IPS DF 4.7 (cell line): ENCODE results near the gene CHD2.
"Not testable (repeated sequence)": the region's sequence is repeated elsewhere in the genome, so short reads cannot be mapped to it uniquely, and the experiment has no call there.

Experiments
- DNase-seq: peaks from one replicate; pipeline ENCODE4 v3.0.0-alpha.2; 2013; ENCODE audit warnings: low spot score; ENCODE audit errors: extremely low read depth

CHD2 gene

DNA sequence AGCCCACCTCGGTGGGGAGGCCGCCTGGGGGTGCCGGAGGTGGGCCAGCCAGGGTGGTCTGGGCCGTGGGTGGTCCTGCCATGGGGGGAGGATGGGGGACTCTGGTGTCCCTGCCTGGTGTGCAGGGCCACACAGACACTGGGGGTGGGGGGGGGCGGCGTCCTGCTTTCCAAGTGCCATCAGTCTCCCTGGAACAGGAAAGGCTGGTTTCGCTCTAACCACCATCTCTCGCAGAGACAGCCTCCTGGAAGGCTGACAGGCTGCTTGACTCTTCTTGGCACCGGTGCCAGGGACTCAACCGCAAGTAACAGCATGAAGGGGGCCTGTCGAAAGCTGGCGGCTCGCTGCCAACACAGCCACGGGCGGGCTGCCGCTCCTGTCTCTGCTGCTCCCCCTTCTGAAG lies 148.6 kb downstream of the CHD2 start:
- no peak for DNase-seq

DNA sequence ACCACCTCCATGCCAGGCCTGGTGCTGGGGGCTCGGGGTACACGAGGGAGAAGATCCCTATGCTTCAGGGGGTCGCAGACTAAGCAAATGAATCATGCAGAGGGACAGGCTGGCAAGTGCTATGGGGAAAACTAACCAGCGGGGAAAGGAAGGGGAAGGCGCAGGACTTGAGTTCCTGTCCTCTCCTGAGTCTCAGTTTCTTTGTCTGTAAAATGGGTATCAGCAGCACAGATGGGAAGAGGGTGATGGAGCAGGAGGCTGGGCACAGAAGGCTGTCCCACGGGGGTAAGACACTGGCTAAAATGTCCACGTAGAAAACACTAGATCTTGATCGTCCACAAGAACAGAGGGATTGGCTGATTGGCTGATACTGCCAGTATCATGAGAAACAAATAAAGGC lies 149.1 kb downstream of the CHD2 start:
- DNase-seq, result no peak

DNA sequence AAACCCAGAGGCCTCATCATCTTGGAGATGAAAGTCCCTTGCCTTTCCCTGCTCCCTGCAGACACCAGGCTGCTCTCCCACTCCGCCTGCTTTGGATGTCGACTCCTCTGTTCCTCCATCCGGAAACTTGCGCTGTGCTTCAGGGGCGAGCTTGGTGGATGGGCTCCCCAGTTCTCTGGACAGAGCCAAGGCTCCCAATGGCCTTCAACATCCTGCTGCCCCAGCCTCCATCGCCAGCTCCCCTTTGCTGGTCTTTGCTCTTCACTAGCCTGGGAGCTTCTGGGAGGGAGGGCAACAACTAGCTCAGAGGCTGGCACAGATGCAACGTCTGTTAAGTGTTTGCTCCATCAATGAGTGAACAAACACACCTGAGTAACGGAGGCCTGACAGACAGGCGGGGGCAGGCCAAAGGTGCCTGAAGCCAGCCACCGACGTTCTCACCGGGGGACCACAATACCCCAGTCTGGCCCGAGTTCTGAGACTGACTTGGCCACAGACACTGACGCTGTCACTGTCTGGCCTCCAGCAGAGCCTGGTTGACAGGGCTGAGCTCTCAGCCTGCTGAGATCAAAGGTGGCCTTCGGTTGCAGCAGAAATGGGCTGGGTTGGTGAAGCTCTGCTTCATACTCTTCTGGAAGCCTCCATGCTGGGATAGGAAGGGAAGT lies 149.9 kb downstream of the CHD2 start:
- no peak for DNase-seq

DNA sequence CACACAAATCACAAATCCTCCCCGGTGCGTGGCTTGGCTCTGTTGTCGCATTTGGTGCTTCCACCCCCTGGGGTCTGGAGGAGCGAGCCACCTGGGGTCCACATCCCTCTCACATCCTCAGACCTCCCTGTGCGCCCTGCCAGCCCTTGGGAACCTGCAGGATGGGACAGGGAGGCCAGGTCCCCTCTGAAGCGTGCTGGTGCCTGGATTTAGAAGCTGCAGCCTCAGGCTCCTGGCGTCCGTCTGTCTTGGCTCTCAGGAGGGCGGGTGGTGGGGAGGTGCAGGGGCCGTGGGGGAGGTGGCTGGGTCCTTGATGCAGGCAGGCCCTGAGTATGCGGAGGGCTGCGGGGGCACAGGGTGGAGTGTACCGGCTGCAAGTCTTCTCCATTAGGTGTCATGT lies 150.5 kb downstream of the CHD2 start:
- DNase-seq, result no peak

DNA sequence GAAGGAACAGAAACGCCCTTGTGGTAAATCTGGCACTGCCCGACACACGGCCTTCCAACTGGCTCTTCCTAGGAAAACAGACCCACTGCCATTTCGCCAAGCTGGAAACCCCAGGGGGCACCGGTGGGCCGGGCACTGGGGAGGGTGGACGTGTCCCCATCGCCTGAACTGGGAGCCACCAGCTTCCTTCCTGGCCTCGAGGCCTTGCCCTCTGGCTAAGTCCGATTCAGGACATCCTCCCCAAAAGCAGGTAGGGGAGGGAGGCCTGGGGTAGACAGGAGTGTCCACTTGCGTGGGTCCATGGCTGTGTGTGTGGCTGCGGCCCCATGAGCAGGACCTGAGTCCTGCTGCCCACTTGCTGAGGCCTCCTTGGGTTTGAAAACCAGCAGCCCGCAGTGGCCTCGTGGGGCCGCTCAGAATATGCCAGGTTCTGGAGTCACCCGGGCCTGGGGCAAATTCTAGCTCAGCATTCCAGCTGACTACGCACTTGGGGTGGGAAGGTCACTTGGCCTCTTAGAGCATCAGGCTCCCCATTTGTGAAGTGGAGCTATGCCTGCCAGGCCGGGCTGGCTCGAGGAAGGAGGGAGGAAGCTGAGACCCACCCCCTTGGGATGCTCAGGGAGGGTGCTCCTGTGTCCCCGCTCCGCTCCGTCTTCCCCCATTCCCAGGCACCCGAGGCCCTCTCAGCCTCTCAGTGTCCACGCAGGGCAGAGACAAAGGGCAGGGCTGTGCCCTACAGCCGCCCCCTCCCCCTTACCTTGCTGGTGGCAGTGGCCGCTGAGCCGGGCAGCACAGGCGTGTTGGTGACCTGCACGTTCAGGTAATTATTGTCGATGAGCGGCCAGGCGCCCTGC lies 151.3 kb downstream of the CHD2 start:
- no peak for DNase-seq

DNA sequence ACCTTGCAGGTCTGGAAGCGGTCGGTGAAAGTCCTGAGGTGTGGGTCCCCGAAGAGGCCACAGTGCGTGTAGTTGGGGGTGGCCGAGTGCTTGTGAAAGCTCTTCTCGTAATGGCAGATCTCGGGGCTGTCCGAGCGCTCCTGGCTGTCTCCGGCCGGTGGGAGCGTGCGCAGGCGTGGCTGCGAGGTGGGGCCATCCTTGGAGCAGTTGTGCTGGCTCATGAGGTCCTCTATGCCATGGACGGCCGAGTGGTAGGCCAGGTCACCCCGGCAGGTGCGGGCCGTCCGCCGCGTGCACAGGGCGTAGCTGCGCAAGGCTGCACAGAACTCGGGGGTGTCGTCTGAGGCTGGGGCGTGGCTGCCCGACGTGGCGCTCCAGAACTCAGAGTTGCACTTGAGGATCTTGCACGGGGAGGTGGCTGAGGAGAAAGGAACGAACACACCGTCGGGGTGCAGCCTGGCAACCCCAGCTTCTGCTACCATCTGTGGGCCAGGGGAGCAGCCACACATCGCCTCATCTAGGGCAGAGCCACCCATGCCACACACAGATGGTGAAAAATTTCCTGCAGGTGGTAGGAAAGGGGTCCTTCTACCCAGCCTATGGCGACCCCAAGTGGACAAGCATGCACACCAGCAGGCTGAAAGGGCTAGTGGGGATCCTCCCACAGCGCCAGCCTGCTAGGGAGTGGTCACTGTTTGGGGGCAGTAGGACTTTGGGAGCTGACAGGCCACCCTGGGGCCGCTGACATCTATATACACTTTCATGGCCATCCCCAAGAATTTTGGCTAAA lies 152.2 kb downstream of the CHD2 start:
- no peak for DNase-seq

DNA sequence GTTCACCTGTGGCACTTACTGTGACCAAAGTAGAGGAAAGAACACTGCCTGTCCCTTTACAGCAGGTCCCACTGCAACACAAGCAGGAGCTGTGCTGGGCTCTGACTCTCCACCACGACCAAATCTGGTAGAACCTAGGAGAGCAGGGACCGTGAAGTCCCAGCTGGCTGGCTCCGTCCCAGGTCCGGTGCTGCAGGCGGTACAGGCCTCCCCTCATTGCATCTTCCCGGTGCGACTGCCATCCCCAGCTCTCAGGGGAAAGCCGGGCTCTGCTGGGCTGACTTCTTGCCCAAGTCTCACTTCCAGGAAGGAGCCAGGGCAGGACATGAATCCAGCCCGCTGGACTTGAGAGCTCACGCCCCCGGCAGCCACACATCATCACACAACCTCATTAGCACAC lies 155.1 kb downstream of the CHD2 start:
- DNase-seq, result no peak

DNA sequence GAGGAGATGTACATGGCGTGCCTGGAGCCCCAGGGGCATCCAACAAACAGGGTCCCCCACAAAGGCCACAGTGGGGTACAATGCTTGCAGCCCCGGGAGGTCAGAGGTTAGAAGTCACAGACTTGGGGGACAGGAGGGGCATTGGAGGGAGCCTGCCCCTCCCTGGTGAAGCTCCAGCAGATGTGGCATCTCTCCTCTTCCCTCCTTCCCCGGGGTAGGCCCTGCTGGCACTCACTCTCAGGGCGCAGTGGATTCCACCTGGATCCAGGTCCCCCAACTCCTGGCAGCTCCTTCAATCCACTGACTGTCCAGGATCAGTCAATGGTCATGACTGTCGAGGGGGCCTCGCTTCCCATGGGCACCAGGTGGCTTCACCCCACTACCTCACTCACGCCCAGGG lies 156.7 kb downstream of the CHD2 start:
- DNase-seq, result no peak

DNA sequence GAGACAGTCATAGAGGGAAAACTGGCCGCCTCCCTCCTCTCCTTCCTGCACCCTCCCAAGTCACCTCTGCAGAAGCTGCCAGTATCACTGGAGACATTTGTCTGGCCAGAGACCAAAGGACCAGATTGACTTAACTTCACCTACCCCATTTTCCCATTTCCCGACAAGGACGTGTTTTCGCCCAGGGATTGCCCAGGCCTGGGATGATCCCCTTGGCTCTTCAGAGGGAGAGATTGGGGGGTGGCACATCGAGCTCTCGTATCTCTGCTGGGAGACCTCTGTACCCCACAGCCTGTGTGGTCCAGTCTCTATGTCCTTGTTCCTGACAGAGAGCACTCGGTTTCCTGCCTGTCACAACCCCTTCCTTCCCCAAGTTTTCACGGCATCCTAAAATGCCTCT lies 157.5 kb downstream of the CHD2 start:
- DNase-seq, result no peak

DNA sequence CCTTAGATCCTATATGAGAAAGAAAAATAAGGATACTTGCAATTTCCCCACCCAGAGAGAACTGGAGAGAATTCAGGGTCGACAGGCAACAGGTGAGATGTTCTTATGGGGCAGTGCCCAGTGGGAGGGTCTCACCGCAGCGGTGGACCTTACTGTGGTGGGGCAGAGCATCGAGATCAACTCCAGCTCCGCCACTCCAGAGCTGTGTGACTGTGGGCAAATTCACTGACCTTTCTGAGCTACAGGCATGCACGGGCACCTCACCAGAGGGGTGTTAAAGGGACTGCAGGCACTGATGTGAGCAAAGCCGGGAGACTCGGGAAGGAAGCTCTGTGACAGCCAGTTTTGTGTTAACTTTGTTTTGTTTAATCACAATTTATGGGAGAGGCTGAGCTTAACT lies 158.0 kb downstream of the CHD2 start:
- DNase-seq, result no peak

DNA sequence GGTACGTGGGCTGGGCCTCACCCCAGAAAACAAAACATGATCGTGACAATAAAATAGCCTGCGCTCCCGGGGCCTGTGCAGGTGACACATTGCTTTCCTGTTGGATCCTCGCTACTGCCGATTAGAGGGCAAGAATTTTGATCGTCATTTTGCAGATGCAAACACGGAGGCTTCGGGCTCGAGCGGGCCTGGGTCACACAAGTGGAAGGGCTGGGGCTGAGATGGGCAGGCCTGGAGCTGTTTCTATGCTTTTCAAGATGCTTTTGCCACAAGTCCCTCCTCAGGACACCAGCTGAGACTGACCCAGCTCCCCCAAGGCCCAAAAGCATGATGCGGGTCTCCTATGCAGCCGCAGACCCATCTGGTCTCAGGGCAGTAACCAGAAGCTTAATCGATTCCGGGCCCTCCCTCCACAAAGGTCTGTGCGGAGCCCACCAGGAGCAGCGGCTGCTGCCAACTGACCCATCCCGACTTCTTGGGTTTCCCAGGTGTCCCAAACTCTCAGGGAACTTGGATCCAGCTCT lies 158.8 kb downstream of the CHD2 start:
- no peak for DNase-seq

DNA sequence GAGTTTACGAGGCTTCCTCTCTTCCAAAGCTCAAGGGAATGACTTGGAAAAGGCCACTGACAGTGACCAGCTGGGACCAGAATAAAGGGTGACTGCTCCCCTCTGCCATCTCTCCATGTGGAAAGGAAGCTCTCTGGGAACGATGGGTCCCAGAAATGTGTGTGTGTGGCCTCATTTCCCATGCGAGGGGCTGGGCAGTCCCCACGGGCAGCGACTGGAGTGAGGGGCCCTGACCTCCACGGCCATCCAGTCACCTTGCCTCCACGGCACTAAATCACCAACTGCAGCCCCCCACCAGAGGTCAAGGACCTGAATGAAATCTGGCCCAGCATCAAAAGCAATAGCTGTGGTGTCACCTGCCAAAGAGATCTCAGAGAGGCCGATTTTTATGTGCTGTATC lies 159.3 kb downstream of the CHD2 start:
- no peak for DNase-seq

DNA sequence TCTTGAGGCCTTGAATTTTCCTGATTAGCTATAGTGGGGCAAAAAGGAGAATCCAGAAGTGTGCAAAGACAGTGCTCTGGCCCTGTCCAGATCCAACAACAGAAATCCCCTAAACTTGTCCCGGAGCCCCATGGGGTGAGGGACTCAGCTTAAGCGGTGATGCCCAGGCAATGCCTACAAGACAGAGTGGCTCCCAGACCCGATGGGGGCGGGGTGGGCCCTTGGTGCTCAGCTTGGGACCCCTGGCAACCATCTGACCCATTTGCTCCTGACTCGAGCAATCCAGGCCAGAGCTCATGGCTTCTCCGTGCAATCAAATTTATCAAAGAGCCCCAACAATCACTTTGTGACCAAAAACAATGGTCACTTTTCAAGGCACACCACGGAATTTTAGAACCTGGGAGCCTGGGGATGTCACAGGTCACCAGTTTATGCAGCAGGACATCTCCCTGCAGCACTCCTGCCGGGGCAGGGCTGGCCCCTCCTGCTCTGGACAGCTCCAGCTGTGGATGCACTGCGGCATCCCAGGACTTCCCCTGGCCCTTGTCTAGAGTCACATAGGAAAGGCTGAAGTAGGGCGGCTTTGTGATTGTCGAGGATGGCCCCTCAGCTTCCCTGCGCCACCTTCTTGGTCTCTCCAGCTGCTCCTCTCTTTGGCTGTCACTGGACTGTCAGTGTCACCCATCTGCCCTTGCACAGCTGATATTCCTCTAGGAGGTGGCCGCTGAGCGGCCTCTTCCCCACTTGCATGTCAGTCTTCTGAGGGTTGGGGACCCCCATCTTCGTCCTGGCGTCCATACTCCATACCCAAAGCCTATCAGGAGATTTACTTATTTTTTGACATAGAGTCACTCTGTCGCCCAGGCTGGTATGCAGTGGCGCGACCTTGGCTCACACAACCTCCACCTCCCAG lies 160.5 kb downstream of the CHD2 start:
- no peak for DNase-seq

DNA sequence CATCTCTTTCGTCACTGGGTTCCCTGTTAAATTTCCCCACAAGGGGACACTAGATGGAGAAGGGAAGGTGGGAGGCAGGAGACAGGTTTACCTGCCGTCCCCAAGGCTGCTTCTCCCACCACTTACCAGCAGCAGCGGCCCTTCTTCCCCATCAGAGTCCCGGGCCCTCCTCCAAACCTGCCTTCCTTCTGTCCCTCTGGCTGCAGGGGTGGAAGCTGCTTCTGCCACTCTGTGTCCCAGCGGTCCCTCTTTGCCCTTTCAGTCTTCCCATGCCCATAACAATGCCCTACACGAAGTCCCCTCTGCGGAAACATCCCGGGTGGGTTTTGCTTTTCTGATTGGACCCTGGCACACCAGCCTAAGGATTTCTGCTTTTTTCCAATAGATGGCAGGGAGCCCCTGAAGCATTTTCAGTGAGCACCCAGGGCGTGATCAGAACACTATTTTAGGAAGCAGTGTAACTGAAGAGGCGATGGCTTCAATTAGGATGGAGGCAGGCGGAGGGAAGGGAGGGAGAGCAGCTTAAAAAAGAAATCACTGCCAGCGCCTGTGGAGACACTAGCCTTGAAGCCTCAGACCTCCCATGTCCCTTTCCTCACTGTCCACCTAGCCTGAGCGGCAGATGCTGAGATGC lies 162.6 kb downstream of the CHD2 start:
- DNase-seq, result not testable (repeated sequence)

DNA sequence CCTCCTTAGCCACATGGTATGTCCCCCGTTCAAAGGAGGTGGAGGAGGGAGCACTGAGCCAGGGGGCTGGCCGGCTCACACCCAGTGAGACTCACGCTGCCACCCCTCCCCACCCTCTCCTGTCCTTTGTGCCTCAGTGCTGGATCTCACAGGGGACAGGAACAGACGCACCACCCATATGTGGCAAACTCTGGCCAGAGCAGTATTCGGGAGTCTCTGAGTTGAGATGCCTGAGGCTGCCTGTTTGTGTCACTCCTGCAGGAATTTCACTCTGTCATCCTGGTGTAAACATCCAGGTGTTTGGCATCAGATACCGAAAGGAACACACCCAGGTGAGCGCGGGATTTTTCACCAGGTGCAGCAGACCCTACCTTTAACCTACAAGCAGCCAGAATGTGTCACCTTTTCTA lies 163.1 kb downstream of the CHD2 start:
- no peak for DNase-seq

DNA sequence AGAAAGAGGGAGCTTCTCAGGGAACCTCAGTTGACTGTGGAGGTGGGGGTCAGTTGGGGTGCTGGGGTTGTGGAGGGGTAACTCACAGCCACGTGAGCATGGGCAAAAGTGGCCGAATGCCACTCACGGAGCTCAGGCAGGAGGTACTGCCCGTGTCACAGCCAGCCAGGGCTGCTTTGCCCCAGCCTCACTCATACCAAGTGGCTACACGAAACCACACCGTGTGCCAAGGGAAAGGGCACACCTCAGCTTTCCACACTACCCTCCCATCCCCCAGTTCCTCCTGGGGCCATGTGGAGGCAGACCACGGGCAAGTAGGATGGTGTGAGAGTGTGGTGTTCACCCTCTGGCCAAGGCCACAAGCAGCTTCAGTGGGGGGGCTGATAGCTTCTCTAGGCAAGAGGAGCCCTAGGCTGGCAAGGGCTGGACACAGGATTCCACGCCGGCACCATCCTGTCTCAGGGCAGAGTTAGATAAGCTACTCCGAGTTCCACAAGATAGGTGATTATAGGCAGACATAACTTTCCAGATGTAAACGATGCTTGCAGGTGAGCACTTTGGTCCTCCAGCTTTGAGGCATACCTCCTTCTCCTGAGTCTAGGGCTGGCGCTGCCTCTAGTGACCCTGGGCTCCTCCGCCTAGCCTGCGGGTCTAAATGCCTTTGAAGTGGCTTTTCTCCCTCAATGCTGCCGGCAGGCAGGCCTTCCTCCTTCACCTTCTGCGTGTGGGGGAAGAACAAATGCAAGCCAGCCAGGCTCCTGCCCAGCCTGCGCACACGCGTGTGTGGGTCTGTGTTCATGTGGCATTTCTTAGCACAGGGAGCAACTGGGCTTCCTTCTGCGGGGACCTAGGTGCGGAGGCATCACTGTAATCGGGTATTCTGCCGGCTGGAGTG lies 163.9 kb downstream of the CHD2 start:
- DNase-seq, result no peak

DNA sequence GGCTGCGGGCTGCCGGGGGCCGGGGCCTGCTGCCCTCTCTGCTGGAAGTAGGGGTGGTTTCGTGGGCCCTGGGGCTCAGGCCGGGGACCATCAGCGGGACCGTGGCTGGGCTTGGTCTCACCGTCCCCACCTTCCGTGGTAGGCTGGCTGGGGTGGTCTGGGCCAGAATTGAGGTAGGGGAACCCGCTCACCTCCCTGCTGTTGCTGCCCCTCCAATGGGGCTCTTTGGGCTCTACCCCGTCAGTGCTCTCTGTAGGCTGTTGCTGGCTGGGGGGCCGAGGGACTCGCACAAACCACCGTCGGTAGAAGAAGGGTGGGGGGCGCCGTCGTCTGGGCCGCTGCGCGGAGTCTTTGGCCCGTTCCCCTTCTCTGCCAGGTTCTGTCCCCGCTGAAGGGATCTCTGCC lies 165.5 kb downstream of the CHD2 start:
- DNase-seq, result no peak

DNA sequence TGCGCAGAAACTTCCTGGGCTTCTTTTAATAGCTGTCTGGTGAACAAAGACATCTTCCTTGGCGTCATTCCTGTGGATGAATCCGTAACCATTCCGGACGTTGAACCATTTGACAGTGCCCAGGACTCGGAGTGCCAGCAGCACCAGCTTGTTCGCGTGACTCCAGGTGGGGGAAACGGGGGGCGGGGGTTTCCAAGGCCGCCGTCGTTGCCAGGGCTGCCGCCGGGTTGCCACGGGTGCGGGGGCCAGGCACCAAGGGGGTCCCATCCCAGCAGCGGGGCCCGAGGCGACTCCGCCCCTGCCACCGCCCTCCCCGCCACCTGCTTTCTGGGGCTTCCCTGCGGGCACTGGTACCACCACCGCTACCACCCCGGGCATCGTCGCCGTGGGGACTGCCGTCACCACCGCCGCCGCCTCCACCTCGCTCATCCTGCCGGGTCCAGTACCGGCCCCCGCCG lies 166.1 kb downstream of the CHD2 start:
- DNase-seq, result no peak
